ENCODE data around the gene PLA2R1. TPM values are rescaled to one million over a fixed set of nuclear protein-coding genes. Genes with fewer than 3 reads are reported as not detected.
"Not testable (repeated sequence)": the region's sequence is repeated elsewhere in the genome, so short reads cannot be mapped to it uniquely, and the experiment has no call there.

The PLA2R1 gene
- total RNA-seq, 1 donor from 2014 or later, result 9.0 TPM

DNA sequence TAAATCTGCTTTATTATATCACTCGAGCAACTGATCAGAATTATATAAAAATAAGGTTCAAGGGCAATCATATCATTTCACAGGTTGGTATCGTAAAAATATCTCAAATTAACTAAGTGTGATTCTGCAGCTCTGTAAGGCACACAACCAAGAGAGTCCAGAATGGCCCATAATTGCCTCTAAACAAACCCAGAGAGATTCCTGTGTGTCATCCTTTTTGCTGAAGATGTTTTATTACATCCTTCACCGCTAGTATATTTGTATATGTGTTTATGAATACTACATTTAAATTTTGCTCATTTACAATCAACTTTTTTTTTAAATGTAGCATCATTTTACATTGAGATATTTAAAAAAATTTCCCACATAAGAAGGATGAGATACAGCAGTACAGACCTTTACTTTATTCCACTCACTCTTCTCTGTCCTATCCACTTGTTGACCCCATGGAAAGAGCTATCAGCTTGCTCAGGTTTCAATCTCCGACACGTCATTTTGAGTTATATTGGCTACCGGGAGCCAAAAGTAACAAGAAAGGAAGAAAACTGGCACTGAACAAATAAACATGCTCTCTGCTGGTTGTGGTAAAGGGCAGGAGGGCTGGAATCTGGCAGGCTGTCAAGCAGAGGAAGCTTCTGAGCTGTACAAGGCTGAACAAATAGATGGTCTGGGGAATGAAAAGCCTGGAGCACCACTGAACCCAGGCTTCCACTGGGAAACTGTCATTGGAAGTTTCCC is 23.1 kb downstream of the PLA2R1 start:
- TF ChIP-seq, protein P1, sequence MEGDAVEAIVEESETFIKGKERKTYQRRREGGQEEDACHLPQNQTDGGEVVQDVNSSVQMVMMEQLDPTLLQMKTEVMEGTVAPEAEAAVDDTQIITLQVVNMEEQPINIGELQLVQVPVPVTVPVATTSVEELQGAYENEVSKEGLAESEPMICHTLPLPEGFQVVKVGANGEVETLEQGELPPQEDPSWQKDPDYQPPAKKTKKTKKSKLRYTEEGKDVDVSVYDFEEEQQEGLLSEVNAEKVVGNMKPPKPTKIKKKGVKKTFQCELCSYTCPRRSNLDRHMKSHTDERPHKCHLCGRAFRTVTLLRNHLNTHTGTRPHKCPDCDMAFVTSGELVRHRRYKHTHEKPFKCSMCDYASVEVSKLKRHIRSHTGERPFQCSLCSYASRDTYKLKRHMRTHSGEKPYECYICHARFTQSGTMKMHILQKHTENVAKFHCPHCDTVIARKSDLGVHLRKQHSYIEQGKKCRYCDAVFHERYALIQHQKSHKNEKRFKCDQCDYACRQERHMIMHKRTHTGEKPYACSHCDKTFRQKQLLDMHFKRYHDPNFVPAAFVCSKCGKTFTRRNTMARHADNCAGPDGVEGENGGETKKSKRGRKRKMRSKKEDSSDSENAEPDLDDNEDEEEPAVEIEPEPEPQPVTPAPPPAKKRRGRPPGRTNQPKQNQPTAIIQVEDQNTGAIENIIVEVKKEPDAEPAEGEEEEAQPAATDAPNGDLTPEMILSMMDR (IDR thresholded peaks at IDR 0.05), result no peak
- no peaks in the 10 kb centered on the region for H3K9me3 ChIP-seq
- intact Hi-C loops (cut with DNase I), result no loop called here
- H3K4me1 ChIP-seq, result peaks cover 4% of the 10 kb centered on the region
- DNase-seq, result no peak
- H3K4me3 ChIP-seq, result no peak overlapping the region
- H3K36me3 ChIP-seq, result no peaks in the 10 kb centered on the region
- ATAC-seq, result peak; percentile 36
- no peak overlapping the region for H3K27ac ChIP-seq
- no peaks in the 10 kb centered on the region for H3K27me3 ChIP-seq

DNA sequence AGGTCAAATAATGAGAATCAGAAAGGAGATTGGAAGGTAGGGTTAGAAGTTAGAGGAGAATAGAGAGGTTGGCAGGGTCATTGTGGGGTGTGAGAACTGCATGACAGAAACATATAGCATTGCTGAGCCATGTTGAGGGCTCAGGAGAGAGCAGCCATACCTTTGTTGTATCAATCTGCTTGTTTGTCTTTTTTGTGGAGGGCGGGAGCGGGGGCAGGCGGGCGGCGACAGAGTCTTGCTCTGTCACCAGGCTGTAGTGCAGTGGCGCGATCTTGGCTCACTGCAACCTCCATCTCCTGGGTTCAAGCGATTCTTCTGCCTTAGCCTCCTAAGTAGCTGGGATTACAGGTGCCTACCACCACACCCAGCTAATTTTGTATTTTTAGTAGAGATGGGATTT is 23.8 kb downstream of the PLA2R1 start:
- DNase-seq, result not testable (repeated sequence)

DNA sequence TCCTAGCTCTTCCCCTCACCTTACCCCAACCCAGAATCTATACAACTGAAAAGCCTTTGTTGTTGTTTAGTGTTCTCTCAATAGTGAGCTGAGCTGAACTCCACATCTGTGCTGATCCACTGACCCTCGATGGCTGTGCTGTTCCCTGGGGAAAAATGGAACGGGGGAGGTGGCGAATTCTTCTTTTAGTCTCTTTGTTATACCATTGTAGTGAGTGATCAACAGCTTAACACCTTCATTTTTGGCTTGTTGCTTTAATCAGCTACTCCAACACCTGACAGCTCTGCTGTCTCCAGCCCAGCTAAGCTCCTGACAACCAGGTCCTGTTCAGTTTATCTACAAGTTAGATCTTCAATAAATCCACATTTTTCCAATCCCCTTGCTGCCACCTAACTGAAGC is 25.7 kb downstream of the PLA2R1 start:
- Histone ChIP-seq H3K4me1 (peaks cover 4% of the 10 kb centered on the region), H3K27me3 (no peaks in the 10 kb centered on the region), H3K27ac (no peak overlapping the region), H3K9me3 (no peaks in the 10 kb centered on the region), H3K36me3 (no peaks in the 10 kb centered on the region), H3K4me3 (no peak overlapping the region)
- ATAC-seq, result no peak
- intact Hi-C loops (cut with DNase I), result no loop called here
- no peak for DNase-seq
- TF ChIP-seq, protein P1 (IDR thresholded peaks at IDR 0.05), result no peak

More for the DNA sequence above, 23.8 kb downstream of the PLA2R1 start:
- H3K4me3 ChIP-seq; intact Hi-C loops (cut with DNase I); H3K27me3 ChIP-seq; H3K36me3 ChIP-seq; H3K4me1 ChIP-seq; H3K9me3 ChIP-seq; H3K27ac ChIP-seq; ATAC-seq: not testable (repeated sequence)

DNA sequence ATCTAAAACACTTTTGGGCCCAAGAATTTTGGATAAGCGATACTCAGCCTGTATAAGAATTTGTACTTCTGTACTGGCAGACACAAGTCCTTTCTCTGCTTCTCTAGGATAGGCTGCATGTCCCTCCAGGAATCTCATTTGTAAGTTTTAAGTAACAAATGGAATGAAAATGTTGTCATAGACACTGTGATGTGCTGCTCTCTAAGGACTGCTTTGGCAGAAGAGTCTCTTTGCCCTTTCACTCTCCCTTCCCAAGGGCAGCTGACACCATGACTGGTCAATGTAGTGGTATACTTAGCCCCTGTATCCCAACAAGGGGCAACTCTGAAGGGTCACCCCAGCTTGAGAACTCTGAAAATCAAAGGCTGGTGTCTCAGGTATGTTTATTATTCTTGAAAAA is 27.3 kb downstream of the PLA2R1 start:
- Histone ChIP-seq H3K36me3 (no peaks in the 10 kb centered on the region), H3K27me3 (no peaks in the 10 kb centered on the region), H3K9me3 (no peaks in the 10 kb centered on the region), H3K27ac (no peak overlapping the region), H3K4me3 (no peak overlapping the region), H3K4me1 (peaks cover 4% of the 10 kb centered on the region)
- ATAC-seq, result no peak
- DNase-seq, result no peak
- intact Hi-C loops (cut with DNase I), result no loop called here
- TF ChIP-seq, protein P1 (IDR thresholded peaks at IDR 0.05), result no peak

DNA sequence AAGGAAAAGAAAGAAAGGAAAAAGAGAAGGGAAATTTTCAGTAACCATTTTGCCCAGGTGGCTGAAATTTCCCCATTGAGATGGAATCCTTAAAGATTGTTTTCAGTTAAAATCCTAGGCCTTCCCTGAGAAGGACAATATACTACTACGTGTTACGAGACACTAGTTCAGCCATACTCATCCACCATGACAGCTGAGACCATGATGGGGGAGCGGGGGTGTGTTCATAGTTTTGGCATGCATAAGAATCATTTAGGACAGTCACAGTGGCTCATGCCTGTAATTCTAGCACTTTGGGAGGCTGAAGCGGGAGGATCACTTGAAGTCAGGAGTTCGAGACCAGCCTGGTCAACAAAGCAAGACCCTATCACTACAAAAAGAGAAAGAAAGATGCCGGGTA is 28.0 kb downstream of the PLA2R1 start:
- ATAC-seq (no peak), DNase-seq (no peak)
- H3K27ac ChIP-seq, result no peak overlapping the region
- no peaks in the 10 kb centered on the region for H3K9me3 ChIP-seq
- no peaks in the 10 kb centered on the region for H3K36me3 ChIP-seq
- no peak overlapping the region for H3K4me3 ChIP-seq
- no peaks in the 10 kb centered on the region for H3K27me3 ChIP-seq
- intact Hi-C loops (cut with DNase I), result no loop called here
- H3K4me1 ChIP-seq, result no peaks in the 10 kb centered on the region
- TF ChIP-seq, protein P1 (IDR thresholded peaks at IDR 0.05), result no peak

DNA sequence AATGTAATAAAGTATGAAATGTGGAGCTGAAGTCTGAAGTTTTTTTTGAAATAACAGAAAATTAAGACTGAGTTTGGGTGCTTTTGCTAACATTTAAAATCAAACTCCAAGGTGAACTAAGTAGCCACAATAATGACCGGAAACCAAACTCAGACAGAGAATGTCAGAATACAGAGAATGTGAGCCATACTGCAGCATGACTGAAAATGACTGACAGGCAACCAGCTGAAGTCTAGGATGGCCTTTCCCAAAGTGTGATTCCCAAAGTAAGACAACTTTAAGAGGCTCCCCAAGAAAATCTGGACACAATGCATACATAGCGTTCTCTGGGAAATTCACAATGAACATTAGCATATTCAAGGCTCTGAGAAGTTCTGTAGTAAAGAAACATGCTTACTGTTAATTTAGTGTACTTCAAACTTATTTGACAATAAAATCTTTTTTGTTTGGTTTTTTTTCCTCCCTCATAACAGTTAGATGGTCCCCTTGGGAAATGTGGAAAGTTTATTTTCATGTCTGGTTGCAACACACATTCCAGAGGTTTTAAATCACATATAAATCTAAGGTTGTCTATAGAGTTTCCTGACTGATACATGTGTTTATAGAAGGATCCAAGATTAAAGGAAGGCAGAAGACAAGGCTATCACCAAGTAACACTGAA is 28.6 kb downstream of the PLA2R1 start:
- DNase-seq, result no peak
- Histone ChIP-seq H3K36me3 (no peaks in the 10 kb centered on the region), H3K27ac (no peak overlapping the region), H3K4me1 (peaks cover 2% of the 10 kb centered on the region), H3K4me3 (no peak overlapping the region), H3K9me3 (no peaks in the 10 kb centered on the region), H3K27me3 (no peaks in the 10 kb centered on the region)
- ATAC-seq, result no peak
- TF ChIP-seq, protein P1 (IDR thresholded peaks at IDR 0.05), result no peak
- intact Hi-C loops (cut with DNase I), result no loop called here

Measured in upper lobe of right lung (tissue), 1 donor.